HL-60 (cell line): ENCODE results near the gene SH3BP5.

Experiments used
- DNase-seq, 2 experiments: peaks; one replicate each; pipeline ENCODE4 v3.0.0-alpha.2; 2010 to 2020; ENCODE audit warnings: low read depth in 1 of 2, low spot score in 1 of 2
- H3K27ac ChIP-seq: fragments of 250-450 bp; sonication (Bioruptor Pico); replicated peaks from 2 replicates; pipeline ENCODE4 v1.5.1; 2020; ENCODE audit warnings: mild to moderate bottlenecking, moderate library complexity
- H3K27me3 ChIP-seq: fragments of 250-450 bp; sonication (Bioruptor Pico); 2 replicates; pipeline ENCODE4 v1.5.1; 2021; ENCODE audit warnings: mild to moderate bottlenecking, moderate library complexity; ENCODE audit not compliant: insufficient read depth, poor library complexity, severe bottlenecking
- H3K4me3 ChIP-seq: replicated peaks from 2 replicates; pipeline ENCODE4 v1.5.1; 2011; ENCODE audit warnings: mild to moderate bottlenecking, control low read depth, low read length; ENCODE audit not compliant: insufficient read depth
- GABPA ChIP-seq: IDR thresholded peaks from 2 replicates; pipeline ENCODE4 v1.6.1; 2012; ENCODE audit warnings: low read depth
- POLR2AphosphoS5 ChIP-seq: IDR thresholded peaks from 2 replicates; pipeline ENCODE4 v1.6.1; 2012; ENCODE audit warnings: low read depth
- REST ChIP-seq: IDR thresholded peaks from 2 replicates; pipeline ENCODE4 v1.6.1; 2012; ENCODE audit warnings: low read depth; ENCODE audit not compliant: insufficient replicate concordance
- SPI1 ChIP-seq: IDR thresholded peaks from 2 replicates; pipeline ENCODE4 v1.6.1; 2012; ENCODE audit warnings: low read depth, mild to moderate bottlenecking, borderline replicate concordance
- TF ChIP-seq, protein P1 (sequence below): IDR thresholded peaks from one replicate; pipeline ENCODE4 v1.5.1; 2011; ENCODE audit warnings: low read length, control low read depth, inconsistent platforms; ENCODE audit not compliant: insufficient read depth

The SH3BP5 gene

GRCh38 chr3:15316998-15317435, 15.4 kb downstream of the SH3BP5 start:
- no peak for DNase-seq

GRCh38 chr3:15315003-15315402, 17.4 kb downstream of the SH3BP5 start:
- no peak for DNase-seq
- Histone ChIP-seq H3K4me3 (no peak overlapping the region), H3K27ac (no peak overlapping the region; the same call in 1 of the 2 replicates), H3K27me3 (no peaks in the 10 kb centered on the region)
- TF ChIP-seq SPI1 (peak; percentile 31; the same call in 1 of the 2 replicates), GABPA (no peak), REST (no peak), POLR2AphosphoS5 (no peak)

More at GRCh38 chr3:15316998-15317435, 15.4 kb downstream of the SH3BP5 start:
- no peak for TF ChIP-seq POLR2AphosphoS5
- TF ChIP-seq, protein P1, sequence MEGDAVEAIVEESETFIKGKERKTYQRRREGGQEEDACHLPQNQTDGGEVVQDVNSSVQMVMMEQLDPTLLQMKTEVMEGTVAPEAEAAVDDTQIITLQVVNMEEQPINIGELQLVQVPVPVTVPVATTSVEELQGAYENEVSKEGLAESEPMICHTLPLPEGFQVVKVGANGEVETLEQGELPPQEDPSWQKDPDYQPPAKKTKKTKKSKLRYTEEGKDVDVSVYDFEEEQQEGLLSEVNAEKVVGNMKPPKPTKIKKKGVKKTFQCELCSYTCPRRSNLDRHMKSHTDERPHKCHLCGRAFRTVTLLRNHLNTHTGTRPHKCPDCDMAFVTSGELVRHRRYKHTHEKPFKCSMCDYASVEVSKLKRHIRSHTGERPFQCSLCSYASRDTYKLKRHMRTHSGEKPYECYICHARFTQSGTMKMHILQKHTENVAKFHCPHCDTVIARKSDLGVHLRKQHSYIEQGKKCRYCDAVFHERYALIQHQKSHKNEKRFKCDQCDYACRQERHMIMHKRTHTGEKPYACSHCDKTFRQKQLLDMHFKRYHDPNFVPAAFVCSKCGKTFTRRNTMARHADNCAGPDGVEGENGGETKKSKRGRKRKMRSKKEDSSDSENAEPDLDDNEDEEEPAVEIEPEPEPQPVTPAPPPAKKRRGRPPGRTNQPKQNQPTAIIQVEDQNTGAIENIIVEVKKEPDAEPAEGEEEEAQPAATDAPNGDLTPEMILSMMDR = no peak
- TF ChIP-seq GABPA = no peak
- no peak for TF ChIP-seq SPI1
- no peak for TF ChIP-seq REST
- no peaks in the 10 kb centered on the region for H3K27me3 ChIP-seq
- no peak overlapping the region for H3K27ac ChIP-seq
- no peak overlapping the region for H3K4me3 ChIP-seq

DNA sequence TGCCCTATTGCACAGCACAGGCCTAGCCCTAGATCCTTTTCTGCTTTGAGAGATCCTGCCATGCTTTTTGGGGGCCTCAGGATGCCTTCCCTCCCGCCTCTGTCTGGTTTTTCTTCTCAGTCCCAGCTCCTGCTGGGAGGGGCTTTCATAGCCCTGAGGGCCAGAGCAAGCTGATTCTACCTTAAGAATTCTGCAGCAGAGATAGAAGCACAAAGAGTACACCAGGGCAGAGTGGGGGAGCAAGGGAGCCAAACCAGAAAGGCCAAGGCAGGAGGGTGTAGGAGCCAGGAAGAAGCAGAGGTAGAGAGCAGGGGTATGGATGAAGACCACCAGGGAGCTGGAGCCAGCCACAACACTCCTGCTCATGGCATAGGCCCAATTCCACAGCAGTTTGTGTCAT, 18.1 kb downstream of the SH3BP5 start:
- H3K27me3 ChIP-seq = no peaks in the 10 kb centered on the region
- DNase-seq = no peak
- TF ChIP-seq SPI1 (no peak), GABPA (no peak), POLR2AphosphoS5 (no peak), REST (no peak)
- TF ChIP-seq, protein P1 = no peak
- H3K4me3 ChIP-seq = no peak overlapping the region
- H3K27ac ChIP-seq = no peak overlapping the region

GRCh38 chr3:15313461-15313860, 18.9 kb downstream of the SH3BP5 start:
- TF ChIP-seq POLR2AphosphoS5 (no peak), GABPA (no peak), SPI1 (no peak), REST (no peak)
- TF ChIP-seq, protein P1 = no peak
- H3K4me3 ChIP-seq = no peak overlapping the region
- no peak for DNase-seq
- H3K27me3 ChIP-seq = no peaks in the 10 kb centered on the region
- H3K27ac ChIP-seq = no peak overlapping the region
